H9 (cell line): ENCODE data around the gene SLC22A8. TPM values are rescaled to one million over a fixed set of nuclear protein-coding genes. Genes with fewer than 3 reads are reported as not detected.

Source experiments
- DNase-seq: peaks from one replicate; pipeline ENCODE4 v3.0.0-alpha.2; 2017
- H2AFZ ChIP-seq: one replicate; pipeline ENCODE4 v1.6.1; 2013; ENCODE audit warnings: mild to moderate bottlenecking, low read length, control low read depth, moderate library complexity
- H2AK5ac ChIP-seq: 2 replicates; pipeline ENCODE4 v1.6.1; 2013; ENCODE audit warnings: low read length, control low read depth, mixed read lengths; ENCODE audit not compliant: insufficient read length
- H2BK120ac ChIP-seq: one replicate; pipeline ENCODE4 v1.6.1; 2013; ENCODE audit warnings: low read depth, mild to moderate bottlenecking, low read length, control low read depth, inconsistent platforms; ENCODE audit not compliant: poor library complexity, severe bottlenecking
- H2BK12ac ChIP-seq: 2 replicates; pipeline ENCODE4 v1.6.1; 2013; ENCODE audit warnings: low read length, control low read depth, mixed read lengths, low read depth; ENCODE audit not compliant: insufficient read length
- H2BK15ac ChIP-seq: 2 replicates; pipeline ENCODE4 v1.6.1; 2013; ENCODE audit warnings: low read depth, low read length, control low read depth
- H2BK20ac ChIP-seq: one replicate; pipeline ENCODE4 v1.6.1; 2013; ENCODE audit warnings: low read depth, mild to moderate bottlenecking, low read length, control low read depth, inconsistent platforms; ENCODE audit not compliant: poor library complexity, severe bottlenecking
- H2BK5ac ChIP-seq: 2 replicates; pipeline ENCODE4 v1.6.1; 2013; ENCODE audit warnings: low read length, control low read depth, mixed read lengths; ENCODE audit not compliant: insufficient read length
- H3K14ac ChIP-seq: 2 replicates; pipeline ENCODE4 v1.6.1; 2013; ENCODE audit warnings: low read length, control low read depth; ENCODE audit not compliant: insufficient read depth
- H3K18ac ChIP-seq: 2 replicates; pipeline ENCODE4 v1.6.1; 2013; ENCODE audit warnings: low read depth, mild to moderate bottlenecking, mixed read lengths, low read length, control low read depth; ENCODE audit not compliant: insufficient read length
- H3K23ac ChIP-seq: 2 replicates; pipeline ENCODE4 v1.6.1; 2013; ENCODE audit warnings: low read length, control low read depth, mixed read lengths, low read depth; ENCODE audit not compliant: insufficient read length
- H3K23me2 ChIP-seq: 2 replicates; pipeline ENCODE4 v1.6.1; 2013; ENCODE audit warnings: low read depth, mild to moderate bottlenecking, mixed read lengths, low read length, control low read depth; ENCODE audit not compliant: insufficient read length, poor library complexity, severe bottlenecking
- H3K27ac ChIP-seq: 2 replicates; pipeline ENCODE4 v1.5.1; 2013; ENCODE audit warnings: low read length, control low read depth, mixed read lengths, low read depth; ENCODE audit not compliant: insufficient read length
- H3K27me3 ChIP-seq: 2 replicates; pipeline ENCODE4 v1.6.1; 2013; ENCODE audit warnings: low read length, control low read depth, inconsistent platforms; ENCODE audit not compliant: insufficient read depth
- H3K4ac ChIP-seq: 2 replicates; pipeline ENCODE4 v1.6.1; 2013; ENCODE audit warnings: low read depth, mild to moderate bottlenecking, control low read depth, inconsistent platforms, low read length, moderate library complexity
- H3K4me1 ChIP-seq: 2 replicates; pipeline ENCODE4 v1.6.1; 2013; ENCODE audit warnings: low read length, control low read depth, inconsistent platforms; ENCODE audit not compliant: insufficient read depth
- H3K4me2 ChIP-seq: 2 replicates; pipeline ENCODE4 v1.6.1; 2013; ENCODE audit warnings: low read length, control low read depth, mixed read lengths; ENCODE audit not compliant: insufficient read length, insufficient read depth
- H3K56ac ChIP-seq: 2 replicates; pipeline ENCODE4 v1.6.1; 2013; ENCODE audit warnings: low read depth, mild to moderate bottlenecking, mixed read lengths, low read length, control low read depth; ENCODE audit not compliant: insufficient read length
- H3K79me1 ChIP-seq: 2 replicates; pipeline ENCODE4 v1.6.1; 2013; ENCODE audit warnings: low read depth, mild to moderate bottlenecking, moderate library complexity, low read length, control low read depth, inconsistent platforms; ENCODE audit not compliant: insufficient read depth, poor library complexity, severe bottlenecking
- H3K79me2 ChIP-seq: 2 replicates; pipeline ENCODE4 v1.6.1; 2013; ENCODE audit warnings: low read length, control low read depth, inconsistent platforms; ENCODE audit not compliant: insufficient read depth
- H3K9ac ChIP-seq: 2 replicates; pipeline ENCODE4 v1.6.1; 2013; ENCODE audit warnings: low read length, control low read depth, mixed read lengths; ENCODE audit not compliant: insufficient read length; ENCODE audit errors: extremely low read depth
- H3K9me3 ChIP-seq: one replicate; pipeline ENCODE4 v1.6.1; 2013; ENCODE audit warnings: low read depth, low read length, inconsistent platforms; ENCODE audit not compliant: control insufficient read depth
- H3T11ph ChIP-seq: one replicate; pipeline ENCODE4 v1.6.1; 2013; ENCODE audit warnings: mild to moderate bottlenecking, low read length, control low read depth, inconsistent platforms
- H4K20me1 ChIP-seq: one replicate; pipeline ENCODE4 v1.6.1; 2013; ENCODE audit not compliant: control insufficient read depth, insufficient read length, insufficient read depth
- H4K5ac ChIP-seq: 2 replicates; pipeline ENCODE4 v1.6.1; 2013; ENCODE audit warnings: low read depth, mild to moderate bottlenecking, mixed read lengths, low read length, control low read depth; ENCODE audit not compliant: insufficient read length
- H4K8ac ChIP-seq: replicated peaks from 2 replicates; pipeline ENCODE4 v1.6.1; 2013; ENCODE audit warnings: low read length, control low read depth, mixed read lengths, low read depth; ENCODE audit not compliant: insufficient read length
- H4K91ac ChIP-seq: 2 replicates; pipeline ENCODE4 v1.6.1; 2013; ENCODE audit warnings: low read depth, mild to moderate bottlenecking, moderate library complexity, mixed read lengths, low read length, control low read depth; ENCODE audit not compliant: insufficient read length
- H3K27ac Mint-ChIP-seq, 3 experiments: 2 replicates in 2 of 3; 3 replicates in 1 of 3; pipeline ENCODE4 v1.8.0; 2020 to 2021; ENCODE audit warnings: mixed read lengths in 3 of 3, mild to moderate bottlenecking in 1 of 3, moderate library complexity in 1 of 3
- H3K27me3 Mint-ChIP-seq: 2 replicates; pipeline ENCODE4 v1.8.0; 2021; ENCODE audit warnings: low read depth, mild to moderate bottlenecking, moderate library complexity, mixed read lengths
- H3K36me3 Mint-ChIP-seq, 3 experiments: 2 replicates in 2 of 3; 3 replicates in 1 of 3; pipeline ENCODE4 v1.8.0; 2020 to 2021; ENCODE audit warnings: low read depth in 3 of 3, mixed read lengths in 3 of 3; ENCODE audit not compliant: insufficient read depth in 1 of 3
- H3K4me1 Mint-ChIP-seq, 2 experiments: 2 replicates each; pipeline ENCODE4 v1.8.0; 2020; ENCODE audit warnings: mixed read lengths in 2 of 2
- H3K4me3 Mint-ChIP-seq, 2 experiments: 2 replicates in 1 of 2; 3 replicates in 1 of 2; pipeline ENCODE4 v1.8.0; 2020 to 2021; ENCODE audit warnings: mild to moderate bottlenecking in 2 of 2, mixed read lengths in 2 of 2, moderate library complexity in 1 of 2
- H3K9me3 Mint-ChIP-seq, 2 experiments: 2 replicates in 1 of 2; 3 replicates in 1 of 2; pipeline ENCODE4 v1.8.0; 2020; ENCODE audit warnings: mild to moderate bottlenecking in 2 of 2, mixed read lengths in 2 of 2, moderate library complexity in 1 of 2
- CTCF ChIP-seq: fragments of 200-600 bp; sonication (generic); conservative IDR thresholded peaks from 3 replicates; pipeline ENCODE4 v1.8.0; 2021; ENCODE audit warnings: antibody characterized with exemption, mild to moderate bottlenecking
- WGBS: extraction: QIAGEN DNeasy Blood & Tissue Kit; methylation state at CpG from one replicate; pipeline ENCODE4 v1.1.7; 2013; ENCODE audit warnings: missing lambda C conversion rate, low lambda C conversion rate, mixed read lengths; ENCODE audit not compliant: insufficient read length; ENCODE audit errors: extremely low coverage; 5-methylcytosine and 5-hydroxymethylcytosine counted together
- total RNA-seq: library from RNA; stranded (reverse); gene quantifications from 2 replicates; pipeline ENCODE4 v1.2.1, GENCODE V29; 2021

SLC22A8 gene
- total RNA-seq, 1 experiment from 2014 or later = not detected

DNA sequence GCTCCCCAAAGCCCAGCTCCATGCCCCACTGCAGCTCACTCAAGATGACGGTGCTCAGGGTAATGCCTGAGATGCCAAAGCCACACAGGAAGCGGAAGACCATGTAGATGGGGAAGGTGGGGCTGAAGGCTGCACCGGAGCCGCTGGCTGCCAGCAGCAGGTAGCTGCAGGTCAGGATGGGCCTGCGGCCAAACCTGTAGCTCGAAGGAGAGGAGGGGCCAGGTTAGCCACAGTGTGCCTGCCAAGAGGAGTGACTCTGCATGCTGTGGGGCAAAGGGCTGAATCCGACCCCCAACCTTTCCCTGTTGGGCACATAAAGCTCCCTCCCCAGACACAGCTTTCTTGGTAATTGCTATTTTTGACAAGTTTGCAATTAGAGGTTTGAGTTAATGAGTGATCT, 16.0 kb downstream of the SLC22A8 start:
- no peak overlapping the region for H3K27ac Mint-ChIP-seq

More for the DNA sequence above, 16.0 kb downstream of the SLC22A8 start:
- H2BK20ac ChIP-seq = no peak overlapping the region
- H2BK120ac ChIP-seq = no peak overlapping the region
- H2BK12ac ChIP-seq = no peak overlapping the region
- no peak overlapping the region for H4K91ac ChIP-seq
- H3K4me2 ChIP-seq = no peak overlapping the region
- no peaks in the 10 kb centered on the region for H3K79me2 ChIP-seq
- H2BK15ac ChIP-seq = no peak overlapping the region
- peaks cover 8 to 14% of the 10 kb centered on the region in 2 experiments for H3K4me1 Mint-ChIP-seq
- H4K5ac ChIP-seq = no peak overlapping the region
- no peaks in the 10 kb centered on the region; the same call in 1 of the 2 replicates for H3K4me1 ChIP-seq
- no peak overlapping the region for H3K4me3 Mint-ChIP-seq
- no CpG with 5 or more reads among the region's 7 CpGs for WGBS
- no peak overlapping the region for H3K4ac ChIP-seq
- no peaks in the 10 kb centered on the region for H3K27me3 ChIP-seq
- no peaks in the 10 kb centered on the region for H3K23me2 ChIP-seq
- H3K36me3 Mint-ChIP-seq = peaks cover 0 to 1% (median 0%) of the 10 kb centered on the region in 3 experiments; a peak in 1 of 7 replicates
- TF ChIP-seq CTCF = no peak
- H3K79me1 ChIP-seq = no peaks in the 10 kb centered on the region
- H2AFZ ChIP-seq = no peak overlapping the region
- no peak overlapping the region for H3K27ac ChIP-seq
- H3K27me3 Mint-ChIP-seq = peaks cover 8% of the 10 kb centered on the region
- H3K18ac ChIP-seq = no peak overlapping the region
- no peaks in the 10 kb centered on the region for H4K20me1 ChIP-seq
- no peak overlapping the region for H3K56ac ChIP-seq
- H3K23ac ChIP-seq = no peak overlapping the region
- no peaks in the 10 kb centered on the region for H3K9me3 Mint-ChIP-seq
- H3T11ph ChIP-seq = no peak overlapping the region
- H4K8ac ChIP-seq = no peak overlapping the region
- no peak overlapping the region for H2AK5ac ChIP-seq
- DNase-seq = no peak
- H3K9ac ChIP-seq = no peak overlapping the region
- H3K9me3 ChIP-seq = no peaks in the 10 kb centered on the region
- H2BK5ac ChIP-seq = no peak overlapping the region
- no peak overlapping the region for H3K14ac ChIP-seq
